Measurements from ENCODE around the gene SGCA. TPM values are rescaled to one million over a fixed set of nuclear protein-coding genes. Genes with fewer than 3 reads are reported as not detected.

The SGCA gene
- total and polyA plus RNA-seq, 2 experiments from 2014 or later: 0.19 TPM; not detected in 1

- no peak for TF ChIP-seq REST (IDR thresholded peaks at IDR 0.05; ENCODE audit: unreplicated experiment)
- TF ChIP-seq ZNF331 (CRISPR knock-in tag; IDR thresholded peaks at IDR 0.05; ENCODE audit: low read depth): no peak
- no peak for TF ChIP-seq JUNB (IDR thresholded peaks at IDR 0.05; ENCODE audit: unreplicated experiment)
- TF ChIP-seq ZNF462 (CRISPR knock-in tag; IDR thresholded peaks at IDR 0.05): no peak
These were observed 42.8 kb downstream of the SGCA start (continued) for GRCh38 chr17:50208611-50209061.

- peaks cover 7% of the 10 kb centered on the region; the same call in 1 of the 2 replicates for H3K27me3 ChIP-seq (ENCODE audit: insufficient read depth)
- peak overlapping the region; percentile 24; the same call in 1 of the 2 replicates for H2AFZ ChIP-seq
- H3K27ac ChIP-seq (ENCODE audit: low read depth): no peak overlapping the region
These were observed 43.3 kb downstream of the SGCA start for GRCh38 chr17:50209133-50209471.

More at GRCh38 chr17:50209133-50209471, 43.3 kb downstream of the SGCA start:
- no peak overlapping the region; the same call in 1 of the 2 replicates for H3K4me2 ChIP-seq
- TF ChIP-seq NANOG (IDR thresholded peaks at IDR 0.05; ENCODE audit: borderline replicate concordance) (no peak), REST (IDR thresholded peaks at IDR 0.05; ENCODE audit: unreplicated experiment) (no peak), CREB1 (CRISPR knock-in tag; IDR thresholded peaks at IDR 0.05; ENCODE audit: low read depth) (no peak), CTCF (conservative IDR thresholded peaks at IDR 0.05; ENCODE audit: low read depth in 2 of 2) (no peak), ZNF331 (CRISPR knock-in tag; IDR thresholded peaks at IDR 0.05; ENCODE audit: low read depth) (no peak)
- H3K4me3 Mint-ChIP-seq: peak overlapping the region; percentile 10; the same call in 1 of the 3 replicates
- 0 out of 2 replicates have a peak, but pooled peaks cover 5% of the 10 kb centered on the region for H3F3A ChIP-seq (replicated peaks; ENCODE audit: low read depth)
- H3K9me2 ChIP-seq (ENCODE audit: insufficient read depth): no peaks in the 10 kb centered on the region
- no peak for DNase-seq (ENCODE audit: low spot score)
- H3K36me3 Mint-ChIP-seq (ENCODE audit: low read depth): no peaks in the 10 kb centered on the region
- no peak overlapping the region for H3K4me3 ChIP-seq
- no peak overlapping the region for H3K27ac Mint-ChIP-seq
- H3K4me1 ChIP-seq (ENCODE audit: insufficient read depth): peaks cover 46% of the 10 kb centered on the region
- no peaks in the 10 kb centered on the region for H3K79me2 ChIP-seq (replicated peaks; ENCODE audit: insufficient read depth)
- peaks cover 40% of the 10 kb centered on the region for H3K27me3 Mint-ChIP-seq (ENCODE audit: insufficient read depth, low read depth, poor library complexity)
- ATAC-seq: no peak
- no peaks in the 10 kb centered on the region for H3K9me3 Mint-ChIP-seq
- no peaks in the 10 kb centered on the region for H4K20me1 ChIP-seq (replicated peaks; ENCODE audit: insufficient read depth)
- H3K36me3 ChIP-seq (ENCODE audit: insufficient read depth): no peaks in the 10 kb centered on the region
- peaks cover 77% of the 10 kb centered on the region for H3K4me1 Mint-ChIP-seq

Data from GM23338 (cell line).